Hematopoietic multipotent progenitor cell treated with erythropoietin and hydrocortisone succinate and interleukin-3 and kit ligand, for 6 days (in vitro differentiated cells): Measurements from ENCODE around the gene SPIRE2.
"Not testable (repeated sequence)": the region's sequence is repeated elsewhere in the genome, so short reads cannot be mapped to it uniquely, and the experiment has no call there.

Experiments
- DNase-seq: peaks from one replicate; pipeline ENCODE4 v3.0.0-alpha.2; 2015

Gene SPIRE2

DNA sequence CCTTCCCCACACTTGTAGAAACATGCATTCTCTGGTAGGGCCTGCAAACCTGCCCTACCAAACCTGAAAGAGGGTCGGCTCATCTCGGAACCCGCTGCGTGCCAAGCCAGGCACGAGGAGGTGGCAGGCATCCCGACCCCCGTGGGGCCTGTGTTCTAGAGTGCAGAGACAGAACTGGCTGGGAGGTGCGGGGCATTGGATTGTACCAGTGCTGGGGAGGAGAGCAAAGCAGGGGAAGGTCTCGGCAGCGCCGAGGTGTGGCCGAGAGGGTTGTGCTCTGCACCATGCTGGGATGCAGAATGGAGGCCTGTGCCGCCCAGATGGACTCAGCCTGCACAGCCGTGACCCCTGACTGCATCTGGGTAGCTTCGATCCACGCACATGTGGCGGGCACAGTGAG lies 72.6 kb downstream of the SPIRE2 start:
- no peak for DNase-seq

DNA sequence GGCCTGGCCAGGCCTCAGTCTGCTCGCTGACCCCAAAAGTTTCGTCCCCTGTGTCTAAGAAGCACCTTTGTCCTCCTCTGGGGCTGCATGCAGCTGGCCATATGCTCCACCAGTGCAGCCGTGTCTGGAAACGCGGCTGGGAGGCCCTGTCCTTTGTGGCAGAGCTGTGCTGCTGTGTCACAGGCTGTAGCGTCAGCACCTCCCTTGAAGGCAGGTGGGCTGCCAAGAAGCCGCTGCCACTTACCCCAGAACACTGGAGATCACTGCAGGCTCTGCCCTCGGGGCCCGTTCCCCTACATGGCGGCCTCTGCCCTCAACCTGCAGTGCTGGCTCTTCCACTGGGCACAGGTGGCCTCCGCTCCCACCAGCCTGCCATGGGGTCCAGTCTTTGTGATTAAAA lies 74.7 kb downstream of the SPIRE2 start:
- no peak for DNase-seq

DNA sequence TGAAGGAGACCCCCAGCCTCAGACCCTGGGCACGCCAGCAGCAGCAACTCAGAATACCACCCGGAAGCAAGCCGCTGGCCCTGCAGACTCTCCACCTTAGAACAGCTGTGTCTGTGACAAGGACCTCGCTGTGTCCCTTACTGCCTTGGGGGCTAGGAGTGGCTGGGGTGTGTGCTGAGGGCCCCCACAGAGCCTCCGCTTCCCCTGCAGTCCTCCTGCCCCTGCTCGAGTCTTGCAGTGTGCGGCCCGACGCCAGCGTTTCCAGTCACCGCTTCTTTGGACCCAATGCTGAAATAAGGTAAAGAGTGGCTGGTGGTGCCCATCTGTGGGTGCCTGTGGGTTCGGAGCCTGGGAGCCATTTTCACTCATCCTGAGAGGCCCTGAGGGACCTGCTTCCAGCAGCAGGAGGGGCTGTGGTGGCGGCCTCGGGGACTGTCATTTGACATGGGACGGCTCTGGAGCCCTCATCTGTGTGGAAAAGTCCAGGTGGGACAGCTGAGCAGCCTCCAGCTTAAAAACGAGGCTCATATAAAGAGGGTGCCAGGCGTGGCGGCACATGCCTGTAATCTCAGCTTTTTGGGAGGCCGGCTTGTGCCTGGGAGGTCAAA lies 75.7 kb downstream of the SPIRE2 start:
- no peak for DNase-seq

DNA sequence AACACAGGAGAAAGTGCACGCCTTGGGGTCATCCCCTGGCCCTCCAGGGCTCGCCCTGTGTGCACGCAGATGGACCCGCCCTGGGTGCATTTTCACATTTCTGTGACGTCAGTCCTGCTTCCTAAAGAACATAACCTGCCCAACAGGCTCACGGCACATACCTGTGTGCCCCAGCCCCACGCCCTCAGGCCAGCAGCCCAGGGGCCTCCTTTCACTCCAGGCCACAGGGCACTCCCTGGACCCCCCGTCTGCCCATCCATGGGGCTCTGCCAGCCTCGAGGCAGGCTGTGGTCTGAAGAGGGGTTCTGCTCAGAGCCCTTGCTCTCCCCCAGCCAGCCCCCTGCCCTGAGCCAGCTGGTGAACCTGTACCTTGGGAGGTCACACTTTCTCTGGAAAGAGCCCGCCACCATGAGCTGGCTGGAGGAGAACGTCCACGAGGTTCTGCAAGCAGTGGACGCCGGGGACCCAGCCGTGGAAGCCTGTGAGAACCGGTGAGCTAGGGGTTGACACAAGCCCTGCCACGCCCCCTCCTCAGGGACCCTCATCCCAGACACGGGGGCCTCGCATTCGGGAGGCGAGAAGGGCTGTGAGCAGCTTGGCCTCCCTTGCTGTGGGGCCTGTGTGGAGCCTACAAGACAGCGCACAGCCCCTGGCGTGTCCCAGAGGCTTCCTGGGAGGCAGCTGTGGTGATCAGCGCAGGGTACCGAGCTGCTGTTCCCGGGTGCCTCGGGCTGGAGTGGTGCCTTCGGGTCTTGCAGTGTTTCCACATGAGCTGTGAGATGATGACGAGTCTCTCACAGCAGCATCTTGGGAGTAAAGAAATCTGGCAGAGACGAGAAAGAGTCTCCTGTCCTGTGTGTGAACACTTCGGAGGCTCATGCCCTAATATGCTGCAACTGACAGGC lies 76.6 kb downstream of the SPIRE2 start:
- DNase-seq, result no peak

DNA sequence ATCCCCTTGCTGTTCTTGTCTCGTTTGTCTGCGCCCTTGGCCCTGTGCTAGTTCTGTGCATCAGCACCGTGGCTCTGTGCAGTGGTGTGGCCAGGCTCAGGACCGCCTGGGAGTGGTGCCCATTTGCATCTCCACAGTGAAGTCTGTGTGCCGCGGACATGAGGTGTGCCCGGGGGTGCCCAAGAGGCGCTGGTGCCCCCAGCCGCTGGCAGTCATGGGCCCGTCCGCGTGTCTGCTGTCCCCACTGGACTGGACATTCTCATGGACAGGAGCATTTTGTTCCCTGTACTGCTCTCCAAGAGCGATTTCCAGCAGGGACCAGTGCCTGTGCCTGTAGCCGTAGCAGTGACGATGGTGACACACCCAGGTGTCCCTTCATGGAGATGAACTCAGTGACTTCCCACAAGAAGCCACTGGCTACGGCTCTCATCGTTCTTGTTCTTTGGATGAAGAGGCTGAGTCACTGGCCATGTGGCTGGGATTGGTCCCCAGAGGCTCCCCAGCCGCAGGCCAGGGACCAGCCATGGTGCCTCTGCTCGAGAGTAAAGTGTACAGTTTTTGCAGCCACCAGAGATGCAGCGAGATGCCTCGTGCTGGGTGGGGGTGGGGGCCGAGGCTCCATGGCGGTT lies 77.3 kb downstream of the SPIRE2 start:
- no peak for DNase-seq

DNA sequence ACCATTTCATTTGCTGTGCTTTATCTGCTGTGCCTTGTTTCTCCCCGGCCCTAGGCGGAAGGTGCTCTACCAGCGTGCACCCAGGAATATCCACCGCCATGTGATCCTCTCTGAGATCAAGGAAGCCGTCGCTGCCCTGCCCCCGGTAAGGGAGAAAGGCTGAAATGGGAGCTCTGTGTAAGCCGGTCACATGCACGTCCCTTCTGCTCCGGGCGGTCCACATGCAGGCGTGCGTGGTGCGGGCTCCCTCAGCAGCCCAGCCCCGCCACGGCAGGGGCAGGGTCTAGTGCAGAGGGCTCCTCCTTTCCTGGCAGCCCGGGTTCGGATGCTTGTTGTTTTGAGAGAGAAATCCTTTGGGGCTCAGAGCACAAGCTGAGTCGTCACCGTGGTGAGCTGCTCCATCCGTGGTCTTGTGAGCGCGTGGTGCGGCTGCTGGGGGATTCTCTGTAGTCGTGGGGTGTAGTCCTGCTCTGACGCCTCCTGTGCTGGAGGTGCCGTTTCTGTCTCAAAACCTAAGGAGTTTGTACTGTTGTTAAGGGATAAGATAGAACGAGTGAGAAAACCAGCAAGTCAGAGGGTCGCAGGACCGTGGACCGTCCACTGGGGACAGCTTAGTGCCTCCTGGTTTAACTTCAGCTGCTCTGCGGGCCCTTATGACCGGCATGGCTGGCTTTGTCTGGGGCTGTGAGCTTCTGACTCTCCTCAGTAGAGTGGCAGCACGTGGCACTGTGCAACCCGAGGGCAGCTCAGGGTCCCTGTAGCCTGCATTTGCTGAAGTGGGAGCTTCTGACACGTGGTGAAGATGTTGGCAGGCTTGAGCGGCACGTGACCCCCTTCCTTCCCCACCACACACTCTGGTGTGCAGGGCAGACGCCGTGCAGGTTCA lies 78.1 kb downstream of the SPIRE2 start:
- DNase-seq, result no peak

DNA sequence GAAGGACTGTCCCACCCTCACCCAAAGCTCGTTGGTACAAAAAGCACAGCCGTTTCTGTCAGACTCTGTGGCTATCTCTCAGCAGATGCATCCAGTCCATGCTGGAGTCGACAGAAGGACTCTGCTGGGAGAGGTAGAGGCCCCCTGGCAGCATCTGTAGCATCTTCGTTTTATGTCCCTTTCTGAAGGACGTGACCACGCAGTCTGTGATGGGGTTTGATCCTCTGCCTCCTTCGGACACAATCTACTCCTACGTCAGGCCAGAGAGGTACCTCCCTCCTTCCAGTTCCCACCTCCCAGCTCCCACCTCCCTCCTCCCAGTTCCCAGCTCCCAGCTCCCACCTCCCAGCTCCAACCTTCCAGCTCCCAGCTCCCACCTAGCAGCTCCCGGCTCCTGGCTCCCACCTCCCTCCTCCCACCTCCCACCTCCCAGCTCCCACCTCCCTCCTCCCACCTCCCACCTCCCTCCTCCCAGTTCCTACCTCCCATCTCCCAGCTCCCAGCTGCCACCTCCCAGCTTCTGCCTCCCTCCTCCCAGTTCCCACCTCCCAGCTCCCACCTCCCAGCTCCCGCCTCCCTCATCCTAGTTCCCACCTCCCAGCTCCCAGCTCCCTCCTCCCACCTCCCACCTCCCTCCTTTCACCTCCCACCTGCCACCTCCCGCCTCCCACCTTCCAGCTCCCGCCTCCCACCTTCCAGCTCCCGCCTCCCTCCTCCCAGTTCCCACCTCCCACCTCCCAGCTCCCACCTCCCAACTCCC lies 79.0 kb downstream of the SPIRE2 start:
- DNase-seq, result no peak

DNA sequence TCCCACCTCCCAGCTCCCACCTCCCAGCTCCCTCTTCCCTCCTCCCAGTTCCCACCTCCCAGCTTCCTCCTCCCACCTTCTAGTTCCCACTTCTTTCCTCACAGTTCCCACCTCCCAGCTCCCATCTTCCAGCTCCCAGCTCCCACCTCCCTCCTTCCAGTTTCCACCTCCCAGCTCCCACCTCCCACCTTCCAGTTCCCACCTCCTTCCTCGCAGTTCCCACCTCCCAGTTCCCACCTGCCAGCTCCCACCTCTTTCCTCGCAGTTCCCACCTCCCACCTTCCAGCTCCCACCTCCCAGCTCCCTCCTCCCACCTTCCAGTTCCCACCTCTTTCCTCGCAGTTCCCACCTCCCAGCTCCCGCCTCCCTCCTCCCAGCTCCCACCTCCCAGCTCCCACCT lies 80.0 kb downstream of the SPIRE2 start:
- no peak for DNase-seq

DNA sequence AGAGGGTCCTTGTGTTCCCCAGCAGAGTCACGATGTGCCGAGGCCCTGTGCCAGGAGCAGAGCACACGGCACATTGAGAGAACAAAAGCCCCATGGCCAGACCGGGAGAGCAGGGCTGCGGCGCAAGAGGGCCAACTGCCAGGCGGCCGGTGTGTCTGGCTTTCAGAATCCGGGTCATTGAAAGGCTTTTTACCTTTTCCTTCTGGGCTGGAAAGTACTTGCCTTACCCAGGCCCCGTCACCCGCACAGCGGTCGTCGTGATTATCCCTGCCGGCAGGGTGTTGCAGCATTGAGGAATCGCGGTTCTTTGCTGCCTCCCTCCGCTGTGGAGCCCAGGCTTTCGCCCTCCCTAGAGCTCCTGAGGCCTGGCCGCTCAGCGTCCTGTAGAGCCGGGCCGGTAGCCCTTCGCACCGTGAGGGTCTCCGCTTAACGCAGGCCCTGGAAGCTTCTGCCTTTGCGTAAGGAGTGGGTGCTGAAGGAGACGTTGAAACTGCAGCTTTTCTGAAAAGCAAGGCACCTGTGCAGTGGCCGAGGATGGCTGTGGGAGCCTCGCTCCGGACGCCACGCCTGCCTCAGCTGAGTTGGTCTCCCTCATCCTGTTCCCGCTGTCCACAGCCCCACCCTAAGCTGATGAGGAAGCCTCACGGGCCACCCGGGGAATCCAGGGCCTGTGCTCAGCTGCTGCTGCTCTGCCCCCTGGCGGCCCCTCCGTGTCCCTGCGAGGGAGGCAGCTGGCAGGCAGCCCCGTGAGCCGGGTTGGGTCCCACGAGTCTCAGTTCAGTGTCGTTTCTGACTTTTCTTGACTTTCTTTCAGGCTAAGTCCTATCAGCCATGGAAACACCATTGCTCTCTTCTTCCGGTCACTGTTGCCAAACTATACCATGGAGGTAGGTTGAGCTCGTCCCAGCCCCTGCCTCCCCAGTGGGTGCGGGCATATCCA lies 81.8 kb downstream of the SPIRE2 start:
- DNase-seq, result peak; percentile 85

DNA sequence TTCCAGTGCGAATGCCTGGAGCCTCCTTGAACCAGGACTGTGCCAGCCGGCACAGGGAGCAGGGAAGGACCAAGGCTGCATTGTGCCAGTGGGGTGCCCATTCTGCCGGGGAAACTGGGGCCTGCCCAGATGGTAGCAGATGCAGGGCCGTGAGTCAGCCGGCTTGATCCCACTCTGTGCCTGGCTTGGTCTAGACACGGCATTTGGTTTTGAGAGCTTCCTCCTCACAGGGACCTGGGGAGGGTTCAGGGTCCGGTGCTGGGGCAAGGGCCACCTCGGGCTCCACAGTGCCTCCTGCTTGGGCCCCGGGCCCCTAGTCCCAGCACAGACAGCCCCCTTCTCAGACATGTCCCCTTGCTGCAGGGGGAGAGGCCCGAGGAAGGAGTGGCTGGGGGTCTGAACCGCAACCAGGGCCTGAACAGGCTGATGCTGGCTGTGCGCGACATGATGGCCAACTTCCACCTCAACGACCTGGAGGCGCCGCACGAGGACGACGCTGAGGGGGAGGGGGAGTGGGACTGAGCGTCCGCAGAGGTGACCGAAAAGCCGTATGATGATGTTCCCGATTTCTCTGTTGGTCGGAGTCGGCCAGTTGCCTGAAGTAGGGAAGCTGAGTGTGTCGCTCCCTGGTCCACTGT lies 82.6 kb downstream of the SPIRE2 start:
- DNase-seq, result no peak

DNA sequence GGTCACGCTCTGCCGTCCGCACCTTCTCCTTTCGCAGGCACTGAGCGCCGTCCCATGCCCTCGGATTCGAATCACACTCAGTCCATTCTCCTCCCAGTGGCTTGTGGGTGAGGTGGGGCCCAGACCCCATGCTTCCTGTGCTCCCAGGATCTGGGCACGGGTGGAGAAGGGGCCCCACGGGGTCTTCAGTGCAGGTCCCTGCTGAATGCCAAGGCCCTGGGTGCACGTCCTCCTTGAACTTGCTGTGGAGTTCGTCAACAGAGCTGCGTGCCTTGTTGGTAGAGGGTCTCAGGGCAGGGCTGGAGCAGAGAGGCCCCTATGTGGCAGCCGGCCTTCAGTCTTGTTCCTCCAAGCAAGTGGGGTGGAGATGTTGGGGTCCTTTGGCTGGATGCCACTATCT lies 83.1 kb downstream of the SPIRE2 start:
- no peak for DNase-seq

DNA sequence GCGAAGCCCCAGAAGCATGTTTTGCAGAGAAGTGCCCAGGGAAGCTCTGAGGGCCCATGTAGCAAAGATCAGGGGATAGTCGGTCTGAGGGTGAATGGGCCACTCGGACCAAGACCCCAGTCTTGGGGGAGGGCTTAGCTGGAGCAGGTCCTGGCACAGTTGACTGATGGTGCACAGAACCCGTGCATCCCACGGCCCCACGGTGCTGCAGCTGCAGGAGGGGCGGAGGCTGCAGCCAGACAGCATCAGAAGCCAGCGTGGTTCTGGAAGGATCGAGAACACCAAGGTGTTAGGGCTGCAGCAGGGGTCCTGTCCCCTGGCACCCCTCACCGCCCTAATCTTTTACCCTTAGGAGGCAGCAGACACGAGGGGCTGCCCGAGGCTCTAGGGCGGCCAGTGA lies 83.9 kb downstream of the SPIRE2 start:
- DNase-seq, result no peak

DNA sequence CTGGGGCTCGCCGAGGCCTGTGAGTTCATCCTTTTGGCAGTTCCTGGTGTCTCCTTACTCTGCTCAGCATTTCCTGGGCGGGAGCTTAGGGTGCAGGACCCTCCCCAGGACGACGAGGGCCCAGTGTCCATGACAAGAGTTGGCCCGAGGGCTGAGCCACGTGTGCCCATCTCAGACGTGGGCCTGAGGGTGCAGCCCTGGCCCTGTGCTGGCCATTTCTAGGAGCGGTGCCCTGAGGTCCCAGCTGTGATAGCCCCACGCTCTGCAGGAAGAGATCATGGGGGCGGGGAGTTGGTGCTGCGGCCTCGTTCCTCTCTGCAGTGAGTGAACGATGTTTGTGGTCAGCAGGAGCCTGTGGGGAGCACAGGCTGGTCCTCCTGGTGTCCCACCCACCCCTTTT lies 84.4 kb downstream of the SPIRE2 start:
- no peak for DNase-seq

DNA sequence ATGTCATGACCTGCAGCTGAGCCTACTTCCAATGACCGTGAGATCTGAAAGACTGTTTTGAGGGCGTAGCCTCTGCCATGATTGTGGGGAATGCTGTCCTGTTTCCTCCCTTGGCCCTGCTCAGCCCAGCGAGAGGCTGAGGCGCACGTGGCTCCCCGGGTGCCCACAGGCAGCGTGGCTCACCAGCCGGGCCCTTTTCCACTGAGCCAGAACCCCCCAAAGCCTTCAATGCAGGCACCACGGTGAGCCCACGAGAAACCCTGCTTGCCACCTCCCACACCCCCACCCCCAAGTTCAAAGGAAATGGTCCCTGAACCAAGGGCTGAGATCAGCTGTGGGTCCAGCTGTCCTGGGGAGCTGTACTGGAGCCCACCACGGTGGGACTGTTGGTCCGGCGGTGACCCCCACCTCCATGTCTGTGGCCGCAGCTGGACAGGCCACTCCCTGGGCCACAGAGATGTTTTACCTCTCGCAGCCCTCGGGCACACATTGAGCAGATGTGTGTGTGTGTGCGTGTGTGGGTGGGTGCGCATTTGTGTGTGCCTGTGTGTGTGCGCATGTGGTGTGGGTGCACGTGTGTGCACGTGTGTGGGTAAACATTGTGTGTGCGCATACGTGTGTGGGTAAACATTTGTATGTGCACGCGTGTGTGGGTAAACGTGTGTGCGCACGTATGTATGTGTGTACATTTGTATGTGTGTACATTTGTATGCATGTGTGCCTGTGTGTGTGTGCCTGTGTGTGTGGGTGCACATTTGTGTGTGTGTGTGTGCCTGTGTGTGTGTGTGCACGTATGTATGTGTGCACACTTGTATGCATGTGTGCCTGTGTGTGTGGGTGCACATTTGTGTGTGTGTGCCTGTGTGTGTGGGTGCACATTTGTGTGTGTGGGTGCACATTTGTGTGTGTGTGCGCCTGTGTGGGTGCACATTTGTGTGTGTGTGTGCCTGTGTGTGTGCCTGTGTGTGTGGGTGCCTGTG lies 85.4 kb downstream of the SPIRE2 start:
- DNase-seq, result no peak

DNA sequence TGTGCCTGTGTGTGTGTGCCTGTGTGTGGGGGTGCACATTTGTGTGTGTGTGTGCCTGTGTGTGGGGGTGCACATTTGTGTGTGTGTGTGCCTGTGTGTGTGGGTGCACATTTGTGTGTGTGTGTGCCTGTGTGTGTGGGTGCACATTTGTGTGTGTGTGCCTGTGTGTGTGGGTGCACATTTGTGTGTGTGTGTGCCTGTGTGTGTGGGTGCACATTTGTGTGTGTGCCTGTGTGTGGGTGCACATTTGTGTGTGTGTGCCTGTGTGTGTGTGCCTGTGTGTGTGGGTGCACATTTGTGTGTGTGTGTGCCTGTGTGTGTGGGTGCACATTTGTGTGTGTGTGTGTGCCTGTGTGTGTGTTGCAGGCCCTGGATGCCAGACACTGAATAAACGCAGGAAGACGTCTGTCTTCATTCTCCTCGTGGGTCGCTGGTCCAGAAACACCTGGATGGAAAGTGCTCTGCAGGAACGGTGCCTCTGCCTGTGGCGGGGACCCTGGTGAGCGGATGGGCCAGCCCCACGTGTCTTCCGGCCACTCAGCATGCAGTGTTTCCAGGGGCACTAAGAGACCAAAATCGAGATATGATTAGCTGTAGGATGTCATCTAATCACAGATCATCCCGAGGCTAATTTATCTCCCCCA lies 86.5 kb downstream of the SPIRE2 start:
- not testable (repeated sequence) for DNase-seq

DNA sequence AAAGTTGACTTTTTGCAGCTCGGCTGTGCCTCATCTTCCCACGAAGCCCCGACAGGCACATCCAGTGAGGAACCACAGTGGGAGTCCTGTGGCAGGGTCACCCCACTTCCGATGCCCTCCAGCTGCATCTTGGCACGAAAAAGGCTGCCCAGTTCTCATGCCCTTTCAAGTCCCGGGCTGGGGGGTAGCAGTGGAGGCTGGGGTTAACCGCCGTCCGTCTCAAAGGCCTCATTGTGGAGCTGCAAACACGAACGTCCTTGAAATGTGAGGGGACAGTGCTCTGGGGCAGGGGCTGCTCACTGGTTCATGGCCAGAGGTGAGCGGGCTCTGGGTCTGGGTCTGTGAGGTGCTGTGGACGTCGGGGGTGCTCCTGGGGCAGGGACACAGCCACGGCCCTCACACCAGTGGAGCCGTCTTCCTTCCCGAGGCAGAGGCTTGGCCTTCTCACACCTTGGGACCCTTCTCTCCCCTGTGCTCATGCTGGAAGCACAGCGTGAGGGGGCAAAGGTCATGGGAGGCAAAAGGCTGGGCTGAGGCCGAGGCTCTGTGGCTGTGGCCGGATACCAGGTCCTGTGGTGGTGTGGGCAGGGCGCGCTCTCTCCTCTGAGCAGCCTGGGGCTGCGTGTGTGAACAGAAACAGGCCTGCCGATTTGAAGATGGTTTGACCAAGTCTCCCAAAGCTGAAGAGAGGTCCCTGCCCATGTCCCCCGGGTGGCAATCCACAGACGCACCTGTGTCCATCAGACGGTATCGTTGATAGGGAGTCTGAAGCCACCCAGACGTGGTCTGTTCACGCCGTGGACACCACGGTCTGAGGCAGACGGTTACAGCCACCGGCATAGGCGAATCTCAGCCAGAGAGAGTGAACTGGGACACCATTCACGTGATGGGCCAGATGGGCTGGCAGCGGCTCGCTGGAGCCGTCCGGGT lies 87.3 kb downstream of the SPIRE2 start:
- DNase-seq, result no peak

DNA sequence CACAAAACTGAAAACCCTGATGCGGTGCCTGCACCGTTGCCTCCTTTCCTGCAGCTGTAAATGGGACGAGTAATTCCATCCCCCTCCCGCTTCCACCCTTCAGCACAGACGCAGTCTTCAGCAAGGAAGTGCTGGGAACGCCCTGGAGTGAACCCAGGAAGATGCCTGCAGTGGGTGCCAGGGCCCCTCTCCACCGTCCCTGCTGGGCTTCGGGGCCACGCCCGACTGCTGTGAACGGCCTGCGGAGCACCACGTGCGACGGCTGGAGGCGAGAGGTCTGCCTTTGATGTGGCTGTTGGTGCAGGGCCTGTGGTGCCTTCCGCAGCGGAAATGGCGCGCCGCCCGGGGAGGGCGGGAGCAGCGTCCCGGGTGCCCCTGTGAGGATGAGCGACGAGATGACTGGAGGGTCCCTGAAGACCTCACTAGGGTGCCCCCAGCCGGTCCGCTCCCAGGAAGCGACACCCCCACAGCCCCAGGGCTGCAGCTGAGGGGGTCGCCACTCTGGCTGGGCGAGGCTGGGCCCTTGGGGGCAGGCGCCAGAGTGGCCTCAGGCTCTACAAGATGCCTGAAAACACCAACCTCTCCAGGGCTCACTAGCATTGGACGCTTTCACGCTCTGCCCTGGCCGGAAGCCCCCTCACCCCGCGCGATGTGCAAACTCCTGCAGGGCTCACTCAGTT lies 89.6 kb downstream of the SPIRE2 start:
- peak; percentile 92 for DNase-seq
